Brain pericyte (primary cell): ENCODE data around the gene IKBKG.
"Not testable (repeated sequence)": the region's sequence is repeated elsewhere in the genome, so short reads cannot be mapped to it uniquely, and the experiment has no call there.

Source experiments
- DNase-seq: peaks from one replicate; pipeline ENCODE4 v3.0.0-alpha.2; 2012; ENCODE audit warnings: low read depth, low spot score

Gene IKBKG

GRCh38 chrX:154552112-154552806, 4.8 kb downstream of the IKBKG start:
- DNase-seq: not testable (repeated sequence)

DNA sequence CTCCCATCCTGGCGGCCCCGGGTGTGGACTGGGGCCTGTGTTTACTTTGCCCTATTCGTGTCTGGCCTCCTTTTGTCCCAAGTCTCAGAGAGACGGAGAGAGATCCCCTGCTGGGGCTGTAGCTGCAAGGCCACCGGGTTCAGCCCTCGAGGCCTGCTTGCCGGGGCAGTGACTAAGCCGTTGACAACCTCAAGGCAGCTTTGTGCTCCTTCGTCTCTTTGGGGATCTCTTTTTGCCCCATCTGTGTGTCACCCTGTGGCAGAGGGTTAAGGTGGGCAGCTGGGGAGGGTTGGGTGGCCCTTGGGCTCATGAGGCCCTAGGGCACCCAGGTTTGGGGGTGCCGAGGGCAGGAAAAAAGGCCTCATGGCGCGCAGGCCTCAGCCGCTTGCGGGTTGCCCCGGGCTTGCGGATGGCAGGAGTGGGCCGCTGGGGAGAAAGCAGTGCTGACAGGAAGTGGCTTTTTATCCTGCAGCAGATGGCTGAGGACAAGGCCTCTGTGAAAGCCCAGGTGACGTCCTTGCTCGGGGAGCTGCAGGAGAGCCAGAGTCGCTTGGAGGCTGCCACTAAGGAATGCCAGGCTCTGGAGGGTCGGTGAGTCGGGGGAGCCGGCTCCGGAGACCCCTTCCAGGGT, 10.8 kb downstream of the IKBKG start:
- DNase-seq: not testable (repeated sequence)

DNA sequence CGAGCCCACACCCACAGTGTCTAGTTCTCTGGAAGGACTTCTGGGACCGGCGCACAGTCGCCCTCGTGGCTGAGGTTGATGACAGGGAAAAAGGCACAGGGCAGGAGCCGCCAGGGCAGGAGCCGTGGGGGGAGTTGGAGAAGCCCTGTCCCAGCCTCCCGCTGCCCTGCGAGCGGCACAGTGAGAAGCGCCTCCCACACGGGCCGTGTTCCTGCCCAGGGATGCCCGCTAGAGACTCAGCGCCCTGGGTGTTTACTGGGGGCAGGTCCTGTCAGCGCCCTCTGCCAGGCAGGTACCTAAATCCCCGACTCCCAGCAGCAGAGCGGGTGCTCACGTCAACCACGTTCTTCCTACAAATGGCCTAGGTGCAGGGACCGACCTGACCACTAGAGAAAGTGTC, 11.5 kb downstream of the IKBKG start:
- not testable (repeated sequence) for DNase-seq

GRCh38 chrX:154560326-154560725, 12.9 kb downstream of the IKBKG start:
- DNase-seq: not testable (repeated sequence)

GRCh38 chrX:154562295-154562694, 14.9 kb downstream of the IKBKG start:
- not testable (repeated sequence) for DNase-seq

GRCh38 chrX:154570361-154570760, 22.9 kb downstream of the IKBKG start:
- not testable (repeated sequence) for DNase-seq

DNA sequence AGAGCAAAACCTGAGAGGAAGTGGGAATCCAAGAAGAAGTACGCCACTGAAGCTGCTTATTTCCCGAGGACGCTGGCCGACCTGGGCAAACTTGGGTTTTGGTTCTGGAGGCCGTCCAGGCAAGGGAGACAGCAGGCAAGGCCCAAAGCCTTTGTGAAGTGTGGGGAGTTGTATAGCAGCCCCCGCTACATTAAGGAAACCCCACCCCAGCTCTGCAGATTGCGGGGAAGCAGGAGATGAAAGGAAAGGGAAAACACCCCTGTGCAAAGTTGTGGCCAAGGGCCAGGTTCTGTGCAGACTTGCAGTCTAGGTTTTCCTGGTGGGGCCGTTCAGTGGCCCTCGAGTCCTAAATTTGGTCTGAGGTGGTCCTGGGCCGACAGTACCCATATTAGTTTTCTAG, 25.6 kb downstream of the IKBKG start:
- DNase-seq: not testable (repeated sequence)

GRCh38 chrX:154575076-154575475, 27.7 kb downstream of the IKBKG start:
- not testable (repeated sequence) for DNase-seq

GRCh38 chrX:154582994-154583393, 35.6 kb downstream of the IKBKG start:
- DNase-seq: not testable (repeated sequence)

DNA sequence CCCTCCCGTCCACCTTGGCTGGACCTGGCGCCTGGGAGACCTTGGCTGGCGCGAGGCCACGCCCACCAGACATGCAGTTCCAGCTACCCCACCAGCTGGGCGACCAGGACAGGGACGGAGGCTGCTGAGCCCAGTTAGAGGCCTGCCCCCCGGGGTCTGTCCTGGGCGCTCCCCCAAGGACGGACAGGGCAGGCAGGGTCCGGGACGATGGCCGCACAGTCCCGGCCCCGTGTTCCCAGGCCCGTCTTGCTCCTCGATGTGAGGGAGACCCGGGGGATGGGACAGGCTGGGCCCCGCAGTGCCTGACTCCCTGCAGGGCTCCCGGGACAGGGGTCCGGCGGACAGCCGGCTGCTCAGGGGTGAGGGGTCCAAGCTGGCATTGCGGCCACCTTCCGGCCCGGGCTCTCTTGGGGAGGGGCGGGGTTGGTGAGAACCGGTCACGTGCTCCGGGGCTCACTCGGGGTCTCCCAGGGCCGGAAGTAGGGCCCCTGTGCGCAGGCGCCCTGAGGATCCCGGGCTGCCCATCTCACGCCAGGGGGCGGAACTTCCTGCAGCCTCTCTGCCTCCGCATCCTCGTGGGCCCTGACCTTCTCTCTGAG, 37.3 kb downstream of the IKBKG start, which contains the start of gene CTAG1A:
TSS of gene CTAG1A (plus strand) at position 549 of the 599 bp plus-strand sequence. CDS start 74 bp downstream, outside the sequence.
- DNase-seq: not testable (repeated sequence)

DNA sequence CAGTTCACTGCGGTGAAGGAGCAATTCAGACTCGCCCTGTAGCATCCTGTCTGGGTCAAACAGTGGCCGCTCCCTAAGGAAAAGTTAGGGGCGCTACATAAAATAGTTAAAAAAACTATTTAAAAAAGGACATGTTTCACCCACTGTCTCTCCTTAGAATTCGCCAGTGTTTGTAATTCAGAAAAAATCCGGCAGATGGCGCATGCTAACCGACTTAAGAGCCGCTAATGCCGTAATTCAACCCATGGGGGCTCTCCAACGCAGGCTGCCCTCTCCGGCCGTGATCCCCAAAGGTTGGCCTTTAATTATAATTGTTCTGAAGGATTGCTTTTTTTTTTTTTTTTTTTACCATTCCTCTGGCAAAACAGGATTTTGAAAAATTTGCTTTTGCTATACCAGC, 43.0 kb downstream of the IKBKG start:
- DNase-seq: not testable (repeated sequence)

DNA sequence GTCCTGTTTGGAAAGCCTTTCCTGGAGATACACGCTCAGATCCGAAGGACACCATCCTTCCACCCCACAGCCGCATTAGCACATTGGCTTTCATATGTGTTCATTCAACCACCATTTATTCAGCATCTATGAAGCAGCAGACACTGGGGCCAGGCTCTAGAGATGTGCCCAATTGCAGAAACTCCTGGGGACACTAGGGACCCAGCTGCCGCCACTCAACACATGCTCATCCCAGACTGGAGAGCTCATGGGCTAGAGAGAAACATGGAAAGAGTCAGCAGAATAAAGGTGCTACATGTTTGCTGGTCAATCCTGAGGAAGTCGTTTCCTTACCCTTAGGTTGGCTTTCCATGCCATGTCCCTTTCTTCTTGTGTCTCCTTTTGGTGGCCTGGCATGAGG, 45.1 kb downstream of the IKBKG start:
- DNase-seq: no peak

DNA sequence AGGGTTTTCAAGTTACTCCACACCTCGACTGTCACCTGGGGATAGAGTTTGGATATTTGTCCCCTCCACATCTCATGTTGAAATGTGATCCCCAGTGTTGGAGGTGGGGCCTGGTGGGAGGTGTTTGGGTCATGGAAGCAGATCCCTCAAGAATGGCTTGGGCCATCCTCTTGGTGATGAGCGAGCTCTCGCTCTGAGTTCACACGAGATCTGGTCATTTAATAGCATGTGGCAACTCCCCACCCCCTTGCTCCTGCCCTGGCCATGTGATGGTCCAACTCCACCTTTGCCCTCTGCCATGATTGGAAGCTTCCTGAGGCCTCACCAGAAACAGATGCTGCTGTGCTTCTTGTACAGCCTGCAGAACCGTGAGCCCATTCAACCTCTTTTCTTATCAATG, 45.8 kb downstream of the IKBKG start:
- DNase-seq: no peak

- DNase-seq: no peak
Observed at GRCh38 chrX:154594491-154594890, 47.1 kb downstream of the IKBKG start.

GRCh38 chrX:154595559-154596249, 48.3 kb downstream of the IKBKG start:
- DNase-seq: no peak

DNA sequence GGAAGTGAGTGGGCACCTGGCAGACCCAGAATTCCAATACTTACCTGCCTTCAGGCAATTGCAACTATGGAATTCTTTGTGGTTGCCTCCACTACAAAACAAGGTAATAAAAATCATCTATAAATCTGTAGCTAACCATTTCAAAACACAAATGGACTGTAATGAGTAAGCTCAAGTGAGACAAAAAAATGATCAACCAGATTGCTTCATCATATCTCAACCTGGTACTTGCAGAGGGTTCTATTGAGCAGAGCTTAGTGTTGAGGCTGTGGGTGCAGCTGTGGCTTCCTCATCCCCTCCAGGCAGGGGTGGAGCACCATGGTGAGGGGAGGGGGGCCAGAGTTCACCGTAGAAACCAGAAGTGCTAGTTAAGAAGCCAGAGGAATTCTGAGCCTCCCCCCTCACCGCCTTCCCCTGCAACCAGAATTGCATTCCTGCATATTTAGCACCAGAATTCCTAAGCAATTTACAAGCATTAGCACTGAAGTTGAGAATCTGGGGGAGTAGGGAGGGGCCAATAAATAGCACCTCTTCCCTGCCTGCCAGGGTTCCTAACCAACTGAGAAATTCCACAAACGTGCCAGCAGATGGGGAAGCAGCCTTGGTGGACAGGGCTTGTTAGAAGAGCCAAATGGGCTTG, 49.0 kb downstream of the IKBKG start:
- DNase-seq: no peak

DNA sequence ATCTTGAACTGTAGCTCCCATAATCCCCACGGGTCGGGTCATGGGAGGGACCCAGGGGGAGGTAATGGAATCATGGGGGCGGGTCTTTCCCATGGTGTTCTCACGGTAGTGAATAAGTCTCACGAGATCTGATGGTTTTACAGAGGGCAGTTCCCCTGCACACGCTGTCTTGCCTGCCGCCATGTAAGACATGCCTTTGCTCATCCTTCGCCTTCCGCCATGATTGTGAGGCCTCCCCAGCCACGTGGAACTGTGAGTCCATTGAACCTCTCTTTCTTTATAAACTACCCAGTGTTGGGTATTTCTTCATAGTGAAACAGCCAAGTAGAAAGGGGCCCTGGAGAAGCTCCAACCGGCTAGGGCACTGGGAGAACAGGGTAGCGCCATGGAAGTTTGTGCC, 49.8 kb downstream of the IKBKG start:
- DNase-seq: no peak

DNA sequence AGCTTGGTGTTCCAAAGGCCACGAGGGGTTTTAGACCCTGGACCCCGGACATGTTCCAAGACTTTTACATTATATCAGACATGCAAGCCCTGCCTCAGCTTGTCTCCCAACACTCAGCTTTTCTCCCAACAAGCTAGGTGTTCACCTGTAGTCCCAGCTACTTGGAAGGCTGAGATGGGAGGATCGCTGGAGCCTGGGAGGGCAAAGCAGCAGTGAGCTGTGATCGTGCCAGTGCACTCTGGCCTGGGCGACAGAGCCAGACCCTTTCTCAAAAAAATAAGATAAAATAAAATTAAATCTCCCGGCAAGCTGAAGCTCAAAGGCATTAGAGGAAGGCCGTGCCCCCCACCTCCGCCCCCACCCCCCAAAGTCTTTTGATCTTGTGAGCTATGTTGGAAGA, 51.2 kb downstream of the IKBKG start:
- no peak for DNase-seq

GRCh38 chrX:154599531-154599930, 52.1 kb downstream of the IKBKG start:
- DNase-seq: no peak

DNA sequence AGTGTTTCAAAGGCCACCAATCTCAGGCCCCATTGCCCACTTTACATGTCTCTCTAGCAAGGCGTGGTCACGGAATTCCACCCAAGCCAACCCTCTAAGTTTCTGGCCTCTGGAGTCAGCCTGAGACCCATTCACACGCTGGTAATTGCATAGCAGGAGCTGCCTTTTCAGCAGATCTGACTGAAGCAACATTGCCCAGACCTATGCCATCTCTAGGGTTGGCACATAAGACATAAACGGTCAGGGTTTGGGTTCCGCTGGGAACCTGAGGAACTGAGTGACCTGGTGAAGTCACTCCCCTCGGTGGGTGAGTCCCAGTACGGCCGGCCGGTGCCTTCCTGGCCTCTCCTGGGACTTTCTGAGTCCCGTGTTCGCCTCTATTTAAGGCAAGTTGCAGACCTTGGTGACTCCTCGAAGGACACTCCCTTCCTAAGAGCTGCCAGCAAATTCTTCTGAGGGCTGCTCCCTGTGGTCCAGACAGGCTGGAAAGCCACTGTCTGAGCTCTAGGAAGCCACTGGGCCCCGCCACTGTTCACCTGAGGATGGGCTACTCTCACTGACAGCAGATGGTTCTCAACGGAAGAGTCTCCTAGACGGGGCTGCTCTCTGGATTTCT, 53.4 kb downstream of the IKBKG start:
- DNase-seq: no peak

DNA sequence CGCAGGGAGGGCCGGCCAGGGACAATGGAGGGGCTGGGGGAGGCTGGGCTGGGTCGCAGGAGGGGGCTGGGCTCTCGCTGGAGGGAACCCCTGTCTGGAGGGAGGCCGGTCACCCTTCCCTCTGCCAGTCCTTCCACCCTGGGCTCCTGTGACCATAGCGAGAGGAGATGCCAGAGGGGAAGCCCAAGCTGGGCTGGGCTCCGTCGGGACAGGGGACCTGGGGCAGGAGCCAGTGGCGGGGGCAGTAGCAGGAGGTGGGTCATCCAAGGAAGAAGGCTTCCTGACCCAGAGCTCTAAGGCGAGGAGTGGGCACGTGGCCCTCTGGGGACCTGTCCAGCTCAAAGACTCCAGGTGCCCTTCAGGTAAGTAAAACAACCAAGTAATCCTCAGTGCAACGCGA, 54.8 kb downstream of the IKBKG start:
- no peak for DNase-seq
